KMS-11 (cell line): ENCODE results near the gene DBN1.

Experiments
- H2AFZ ChIP-seq: fragments of 200-600 bp; sonication (generic); 2 replicates; pipeline ENCODE4 v1.6.1; 2016; ENCODE audit warnings: antibody characterized with exemption, mixed run types, low read depth
- H3K27ac ChIP-seq: fragments of 200-600 bp; sonication (generic); 2 replicates; pipeline ENCODE4 v1.6.1; 2016; ENCODE audit warnings: mild to moderate bottlenecking, mixed run types
- H3K27me3 ChIP-seq: fragments of 200-600 bp; sonication (generic); 2 replicates; pipeline ENCODE4 v1.6.1; 2017; ENCODE audit warnings: mild to moderate bottlenecking, low read depth, mixed run types, moderate library complexity; ENCODE audit not compliant: insufficient read depth
- H3K36me3 ChIP-seq: fragments of 200-600 bp; sonication (generic); 2 replicates; pipeline ENCODE4 v1.6.1; 2017; ENCODE audit warnings: mild to moderate bottlenecking, mixed run types; ENCODE audit not compliant: insufficient read depth
- H3K4me1 ChIP-seq: fragments of 200-600 bp; sonication (generic); 2 replicates; pipeline ENCODE4 v1.6.1; 2016; ENCODE audit warnings: mild to moderate bottlenecking, low read depth, mixed run types; ENCODE audit not compliant: poor library complexity, severe bottlenecking
- H3K4me2 ChIP-seq: fragments of 200-600 bp; sonication (generic); 2 replicates; pipeline ENCODE4 v1.7.0; 2016; ENCODE audit warnings: mild to moderate bottlenecking, mixed run types
- H3K4me3 ChIP-seq: fragments of 200-600 bp; sonication (generic); IDR thresholded peaks from 2 replicates; pipeline ENCODE4 v1.6.1; 2017; ENCODE audit warnings: low read depth, low read length, mixed read lengths; ENCODE audit not compliant: insufficient read depth
- H3K79me2 ChIP-seq: fragments of 200-600 bp; sonication (generic); 2 replicates; pipeline ENCODE4 v1.6.1; 2016; ENCODE audit warnings: low read depth, mixed run types; ENCODE audit not compliant: insufficient read depth
- H3K9ac ChIP-seq: fragments of 200-600 bp; sonication (generic); 2 replicates; pipeline ENCODE4 v1.6.1; 2016; ENCODE audit warnings: mild to moderate bottlenecking, mixed run types
- H4K20me1 ChIP-seq: fragments of 200-600 bp; sonication (generic); 2 replicates; pipeline ENCODE4 v1.6.1; 2016; ENCODE audit warnings: mild to moderate bottlenecking, mixed run types; ENCODE audit not compliant: insufficient read depth
- TF ChIP-seq, protein P1 (sequence below): fragments of 200-600 bp; sonication (generic); conservative IDR thresholded peaks from 2 replicates; pipeline ENCODE4 v1.6.1; 2017; ENCODE audit warnings: low read depth, mild to moderate bottlenecking, antibody characterized with exemption, low read length, moderate library complexity, mixed read lengths

Gene DBN1

DNA sequence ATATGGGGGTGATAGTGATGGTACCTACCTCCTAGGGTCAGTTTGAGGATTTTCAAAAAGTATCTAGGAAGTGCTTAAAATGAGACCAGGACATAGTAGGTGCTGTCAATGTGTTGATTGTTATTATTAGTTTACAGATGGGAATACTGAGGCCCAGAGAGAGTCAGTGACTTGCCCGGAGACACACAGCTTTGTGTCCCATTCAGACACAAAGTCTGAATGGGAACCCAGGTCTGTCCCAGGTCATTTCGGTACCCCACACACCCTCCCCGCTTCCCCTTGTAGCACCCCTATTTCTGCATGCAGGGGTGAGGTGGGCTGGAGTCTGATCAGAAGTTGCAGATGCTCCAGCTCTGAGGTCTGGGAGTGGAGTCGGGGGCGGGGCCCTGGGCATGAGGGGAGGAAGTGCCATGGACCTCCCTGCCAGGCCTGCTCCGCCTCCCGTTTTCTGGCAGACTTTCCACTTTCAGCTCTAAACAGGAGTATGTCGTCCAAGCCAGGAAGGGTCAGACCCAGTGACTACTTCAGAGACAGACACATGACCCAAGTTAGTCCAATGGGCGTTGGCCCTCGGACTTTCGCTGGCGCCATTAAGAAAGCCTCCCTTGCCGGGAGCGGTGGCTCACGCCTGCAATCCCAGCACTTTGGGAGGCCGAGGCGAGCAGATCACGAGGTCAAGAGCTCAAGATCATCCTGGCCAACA lies 3.2 kb upstream of the DBN1 start:
- H3K4me2 ChIP-seq = no peak overlapping the region
- H2AFZ ChIP-seq = no peak overlapping the region
- H3K79me2 ChIP-seq = no peaks in the 10 kb centered on the region
- no peaks in the 10 kb centered on the region for H4K20me1 ChIP-seq
- no peaks in the 10 kb centered on the region for H3K36me3 ChIP-seq
- H3K4me3 ChIP-seq = no peak overlapping the region
- H3K4me1 ChIP-seq = no peaks in the 10 kb centered on the region
- H3K27me3 ChIP-seq = no peaks in the 10 kb centered on the region
- H3K9ac ChIP-seq = no peak overlapping the region
- TF ChIP-seq, protein P1, sequence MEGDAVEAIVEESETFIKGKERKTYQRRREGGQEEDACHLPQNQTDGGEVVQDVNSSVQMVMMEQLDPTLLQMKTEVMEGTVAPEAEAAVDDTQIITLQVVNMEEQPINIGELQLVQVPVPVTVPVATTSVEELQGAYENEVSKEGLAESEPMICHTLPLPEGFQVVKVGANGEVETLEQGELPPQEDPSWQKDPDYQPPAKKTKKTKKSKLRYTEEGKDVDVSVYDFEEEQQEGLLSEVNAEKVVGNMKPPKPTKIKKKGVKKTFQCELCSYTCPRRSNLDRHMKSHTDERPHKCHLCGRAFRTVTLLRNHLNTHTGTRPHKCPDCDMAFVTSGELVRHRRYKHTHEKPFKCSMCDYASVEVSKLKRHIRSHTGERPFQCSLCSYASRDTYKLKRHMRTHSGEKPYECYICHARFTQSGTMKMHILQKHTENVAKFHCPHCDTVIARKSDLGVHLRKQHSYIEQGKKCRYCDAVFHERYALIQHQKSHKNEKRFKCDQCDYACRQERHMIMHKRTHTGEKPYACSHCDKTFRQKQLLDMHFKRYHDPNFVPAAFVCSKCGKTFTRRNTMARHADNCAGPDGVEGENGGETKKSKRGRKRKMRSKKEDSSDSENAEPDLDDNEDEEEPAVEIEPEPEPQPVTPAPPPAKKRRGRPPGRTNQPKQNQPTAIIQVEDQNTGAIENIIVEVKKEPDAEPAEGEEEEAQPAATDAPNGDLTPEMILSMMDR = no peak
- H3K27ac ChIP-seq = no peak overlapping the region

DNA sequence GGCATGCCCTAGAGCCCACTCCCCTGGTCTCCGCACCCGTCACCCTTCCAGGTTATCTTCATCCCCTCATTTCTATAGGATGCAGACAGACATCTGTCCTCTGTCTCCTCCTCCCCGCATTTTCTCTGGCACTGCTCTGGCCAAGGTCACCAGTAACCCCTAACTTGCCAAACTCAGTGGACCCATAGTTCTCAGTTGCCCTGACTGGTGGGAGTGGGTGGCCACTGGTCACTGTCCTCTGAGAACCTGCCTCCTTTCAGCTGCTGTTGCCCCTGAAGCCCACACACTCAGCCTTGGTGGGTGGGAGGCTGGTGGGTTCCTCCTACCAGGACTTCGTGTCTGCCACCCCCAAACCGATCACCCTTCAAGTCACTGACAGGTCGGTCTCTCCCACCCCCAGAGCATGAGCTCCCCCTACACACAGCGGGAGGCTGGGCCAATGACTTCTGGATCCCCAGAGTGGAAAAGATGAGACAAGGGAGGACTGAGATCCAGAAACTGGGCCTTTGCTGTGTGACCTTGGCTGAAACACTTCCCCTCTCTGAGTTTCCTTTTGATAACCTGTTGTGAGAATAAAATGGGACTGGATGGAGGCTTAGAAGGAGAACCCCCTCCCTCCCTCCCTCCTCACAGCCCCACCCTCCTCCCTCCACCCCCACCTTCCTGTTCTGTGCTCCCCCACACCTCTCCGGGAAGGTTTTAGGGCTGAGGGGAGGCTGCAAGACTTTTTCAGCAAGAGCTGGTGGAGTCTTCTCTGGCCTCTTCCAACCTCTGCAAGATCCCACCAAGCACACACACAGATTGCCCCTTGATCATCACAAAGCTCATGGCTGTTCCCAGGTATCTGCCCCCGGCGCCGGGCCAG lies 2.4 kb upstream of the DBN1 start:
- Histone ChIP-seq H2AFZ (no peak overlapping the region), H3K27ac (no peak overlapping the region), H4K20me1 (no peaks in the 10 kb centered on the region), H3K27me3 (no peaks in the 10 kb centered on the region), H3K36me3 (no peaks in the 10 kb centered on the region), H3K4me1 (peaks cover 5% of the 10 kb centered on the region), H3K4me2 (no peak overlapping the region), H3K4me3 (no peak overlapping the region), H3K9ac (no peak overlapping the region), H3K79me2 (no peaks in the 10 kb centered on the region)
- TF ChIP-seq, protein P1 = no peak

DNA sequence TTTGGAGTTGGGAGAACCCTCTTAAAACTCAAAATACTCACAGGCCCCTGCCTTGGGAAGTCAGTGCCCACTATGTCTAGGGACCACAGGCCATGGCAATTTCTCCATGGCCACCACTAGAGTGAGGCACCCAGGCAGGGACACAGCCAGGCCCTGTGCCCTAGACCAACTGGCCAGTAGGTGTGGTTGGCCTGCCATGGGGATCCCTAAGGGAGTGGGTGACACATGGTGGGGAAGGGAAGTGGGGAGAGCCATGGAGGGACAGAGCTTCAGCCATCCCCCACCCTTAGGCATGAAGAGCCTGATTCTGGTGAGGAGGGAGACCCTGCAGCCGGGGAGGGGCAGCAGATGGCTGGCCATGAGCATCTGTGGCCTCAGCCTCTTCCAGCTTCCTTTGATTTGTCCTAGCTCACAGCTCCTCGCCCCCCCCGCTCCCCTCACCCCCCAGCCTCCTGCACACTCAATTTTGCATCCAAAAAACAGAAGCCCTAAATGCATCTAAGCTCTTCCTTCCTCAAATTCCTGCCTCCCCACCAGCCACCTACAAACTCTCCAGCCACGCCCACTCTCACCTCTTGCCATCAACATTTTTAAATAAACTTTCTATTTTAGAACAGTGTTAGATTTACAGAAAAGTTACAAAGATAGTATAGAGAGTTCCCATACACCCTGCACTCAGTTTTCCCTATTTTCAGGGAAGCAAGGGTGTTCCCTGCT lies 1.6 kb upstream of the DBN1 start:
- TF ChIP-seq, protein P1 = no peak
- Histone ChIP-seq H3K27ac (no peak overlapping the region), H3K4me3 (no peak overlapping the region), H4K20me1 (no peaks in the 10 kb centered on the region), H3K9ac (no peak overlapping the region), H3K27me3 (no peaks in the 10 kb centered on the region), H3K4me2 (no peak overlapping the region), H3K79me2 (no peaks in the 10 kb centered on the region), H2AFZ (no peak overlapping the region), H3K4me1 (peaks cover 5% of the 10 kb centered on the region), H3K36me3 (no peaks in the 10 kb centered on the region)

DNA sequence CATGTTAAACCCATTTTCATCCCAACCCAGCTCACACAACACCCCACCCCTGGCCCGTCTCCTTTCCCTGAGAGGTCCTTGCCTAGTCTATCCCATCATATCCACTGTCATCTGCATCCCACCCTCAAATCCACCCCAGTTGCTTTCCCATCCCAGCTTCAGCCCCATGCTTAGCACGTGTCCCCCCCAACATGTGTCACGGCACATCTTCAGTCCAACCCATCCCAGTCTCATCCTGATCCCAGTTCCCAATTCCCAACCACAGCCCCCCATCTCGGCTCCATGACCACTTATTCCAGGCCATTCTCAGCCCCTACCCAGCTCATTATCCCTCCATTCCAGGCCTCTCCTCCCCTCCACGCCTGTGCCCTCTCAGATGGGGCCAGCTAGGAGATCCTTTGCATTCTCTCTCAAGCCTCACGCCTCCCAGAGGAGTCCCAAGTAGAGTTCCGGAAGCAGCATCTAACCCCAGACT lies 605 bp upstream of the DBN1 start:
- Histone ChIP-seq H3K4me2 (no peak overlapping the region), H3K79me2 (no peaks in the 10 kb centered on the region), H4K20me1 (no peaks in the 10 kb centered on the region), H2AFZ (no peak overlapping the region), H3K9ac (no peak overlapping the region), H3K27ac (no peak overlapping the region), H3K27me3 (no peaks in the 10 kb centered on the region), H3K36me3 (no peaks in the 10 kb centered on the region), H3K4me1 (peaks cover 5% of the 10 kb centered on the region), H3K4me3 (no peak overlapping the region)
- TF ChIP-seq, protein P1 = no peak
